CD4-positive, alpha-beta T cell treated with Interleukin-1 beta for 1 hour (primary cell): ENCODE data around the gene ABLIM1.

Experiments
- DNase-seq, 2 donors: peaks; one replicate each; pipeline ENCODE4 v3.0.0-alpha.2; 2020 to 2022

The ABLIM1 gene

DNA sequence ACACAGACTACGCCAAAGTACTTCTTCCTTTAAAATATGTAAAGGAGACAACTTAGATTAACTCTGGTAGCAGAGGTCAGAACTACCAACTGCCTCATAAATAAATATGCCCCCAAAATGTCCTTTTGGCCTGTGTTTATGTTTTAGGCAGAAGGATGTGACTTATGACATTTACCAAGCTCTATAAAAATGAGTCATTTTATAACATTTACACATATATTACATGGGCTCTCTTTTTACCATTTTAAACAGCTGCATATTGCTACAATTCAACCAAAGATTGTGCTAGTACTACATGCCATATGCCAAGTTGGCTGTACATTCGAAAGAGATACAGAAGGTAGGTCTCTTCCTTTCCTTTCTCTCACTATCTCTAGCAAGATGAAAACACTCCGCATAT is 12.4 kb downstream of the ABLIM1 start:
- no peak for DNase-seq

DNA sequence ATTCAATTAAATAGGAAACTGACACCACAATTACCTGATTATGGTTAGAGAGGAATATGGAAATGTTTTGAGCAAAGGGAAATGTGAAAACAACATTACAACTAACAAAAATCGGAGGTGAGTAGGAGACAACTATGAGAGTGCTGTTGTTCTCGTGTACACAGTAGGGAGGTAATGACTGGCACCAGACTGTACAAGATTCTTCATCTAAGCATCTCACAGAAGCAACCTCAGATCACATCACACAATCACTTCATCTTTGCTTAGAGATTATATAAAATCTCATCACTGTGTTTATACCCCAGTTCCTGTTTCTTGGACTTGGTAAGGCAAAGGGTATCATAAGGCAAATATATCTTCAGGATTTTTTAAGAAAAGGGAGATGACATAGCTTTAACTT is 14.9 kb downstream of the ABLIM1 start:
- DNase-seq = no peak

DNA sequence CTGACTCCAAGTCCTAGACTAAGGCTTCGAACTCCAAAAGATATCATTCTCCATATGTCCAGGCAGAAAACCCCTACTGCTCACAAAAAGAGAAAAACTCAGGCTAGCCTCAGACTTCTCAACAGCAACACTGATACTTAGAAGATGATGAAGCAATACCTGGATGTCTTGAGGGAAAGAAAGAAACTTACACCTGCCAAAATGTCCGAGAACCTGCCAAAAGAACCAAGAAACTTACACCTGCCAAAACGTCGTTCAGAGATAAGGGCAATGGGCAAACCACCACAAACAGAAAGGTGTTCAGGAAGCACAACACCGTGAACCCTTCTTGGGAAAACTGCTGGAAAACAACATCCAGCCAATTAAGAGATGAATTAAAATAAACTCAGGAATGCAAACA is 15.3 kb downstream of the ABLIM1 start:
- DNase-seq = no peak

DNA sequence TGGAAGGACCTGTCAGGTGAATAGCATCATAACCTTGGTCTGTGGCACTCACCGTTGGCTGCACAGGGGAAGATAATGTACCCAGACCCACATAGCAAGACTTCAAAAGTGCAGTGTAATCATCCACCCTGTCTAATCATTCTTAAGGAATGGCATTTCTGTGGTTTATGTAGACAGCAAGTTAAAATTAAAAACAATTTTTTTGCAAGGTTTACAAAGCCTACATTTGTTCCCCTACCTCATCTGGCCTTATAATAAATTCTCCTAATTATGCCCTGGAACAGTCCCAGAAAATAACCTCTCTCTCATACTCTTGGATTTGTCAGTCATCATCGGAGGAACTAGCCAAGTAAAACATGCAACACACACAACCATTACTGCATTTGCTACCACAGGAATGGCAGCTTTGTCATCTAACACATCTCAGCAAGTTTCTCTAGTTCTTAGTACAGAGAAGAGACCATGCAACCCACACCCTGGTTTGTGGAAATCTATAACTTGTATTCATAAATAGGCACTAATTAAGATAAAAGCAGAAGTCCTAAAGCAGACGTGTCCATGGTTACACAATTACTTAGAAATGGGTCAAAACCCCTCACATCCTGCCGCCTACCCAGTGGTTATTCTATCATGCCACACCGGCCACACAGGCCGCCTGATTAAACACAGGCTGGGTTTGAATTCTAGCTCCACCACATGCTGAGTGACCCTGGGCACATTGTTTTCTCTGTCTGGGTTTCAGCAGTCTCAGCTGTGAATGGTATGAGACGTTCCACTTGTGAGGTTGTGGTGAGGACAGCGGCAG is 19.1 kb downstream of the ABLIM1 start:
- DNase-seq = no peak

DNA sequence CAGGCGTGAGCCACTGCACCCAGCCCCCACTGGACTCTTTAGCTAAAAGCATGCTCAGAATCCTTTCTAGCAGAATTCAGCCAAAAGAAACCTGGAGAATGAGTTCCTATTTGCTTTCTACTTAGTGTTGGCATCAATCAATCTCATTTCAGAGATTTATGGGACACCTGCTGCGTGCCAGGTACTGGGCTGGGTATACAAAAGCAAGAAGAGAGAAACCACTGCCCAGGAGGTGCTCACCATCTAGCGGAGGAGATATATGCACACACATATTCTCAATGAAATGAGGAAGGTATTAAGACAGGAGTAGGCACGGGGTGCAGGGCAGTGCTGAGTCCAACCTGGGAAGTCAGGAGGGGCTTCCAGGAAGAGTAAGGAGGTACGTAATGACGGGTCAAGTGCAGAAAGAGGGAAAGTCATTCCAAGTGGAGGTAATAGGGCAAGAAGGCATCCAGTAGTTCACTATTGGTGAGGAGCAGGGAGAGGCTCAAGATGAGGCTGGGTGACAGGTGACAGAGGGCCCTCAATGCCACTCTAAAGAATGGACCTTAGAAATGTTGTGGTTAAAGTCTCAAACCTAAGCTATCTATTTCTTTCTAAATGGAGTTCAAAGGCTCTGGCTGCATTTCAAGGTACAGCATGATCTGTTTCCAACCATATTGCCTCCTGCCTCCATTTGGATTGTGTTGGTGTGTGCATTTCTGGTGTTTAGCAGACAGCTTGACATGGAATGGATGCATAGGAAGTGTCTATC is 22.1 kb downstream of the ABLIM1 start:
- no peak for DNase-seq

DNA sequence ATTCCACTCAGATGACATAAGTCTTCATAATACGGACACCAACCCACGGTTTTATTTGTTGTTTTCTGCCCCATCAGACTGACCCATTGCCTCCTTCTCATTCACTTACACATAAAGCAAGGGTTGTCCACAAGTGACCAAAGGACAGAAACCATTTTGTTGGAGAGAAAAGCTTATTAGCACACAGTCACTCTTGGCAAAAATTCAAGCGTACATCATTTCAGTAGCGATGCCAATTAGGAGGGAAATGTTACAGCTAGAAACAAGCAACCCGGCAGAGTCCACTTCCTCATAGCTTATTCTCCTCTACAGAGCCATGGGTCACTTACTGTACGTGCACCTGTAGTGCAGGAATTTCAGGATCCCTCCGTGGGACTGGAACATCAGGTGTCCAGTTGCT is 23.0 kb downstream of the ABLIM1 start:
- DNase-seq = no peak

DNA sequence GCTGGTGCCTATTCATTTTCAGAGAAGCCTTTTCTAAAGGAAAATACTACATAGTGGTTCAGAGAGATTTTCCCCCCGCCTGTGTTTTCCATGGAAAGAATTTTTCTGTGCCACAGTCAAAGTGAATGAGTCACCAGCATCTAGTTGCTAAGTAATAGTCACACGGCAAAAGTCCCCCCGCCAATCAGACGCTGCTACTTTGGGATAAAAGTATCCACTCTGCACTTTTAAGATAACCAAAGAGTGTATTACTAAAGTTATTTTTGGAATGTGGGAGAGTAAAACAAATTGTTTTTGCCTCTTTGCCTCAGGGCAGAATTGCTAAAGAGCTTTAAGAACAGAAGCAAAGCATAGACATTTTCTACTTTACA is 23.5 kb downstream of the ABLIM1 start:
- DNase-seq = no peak

DNA sequence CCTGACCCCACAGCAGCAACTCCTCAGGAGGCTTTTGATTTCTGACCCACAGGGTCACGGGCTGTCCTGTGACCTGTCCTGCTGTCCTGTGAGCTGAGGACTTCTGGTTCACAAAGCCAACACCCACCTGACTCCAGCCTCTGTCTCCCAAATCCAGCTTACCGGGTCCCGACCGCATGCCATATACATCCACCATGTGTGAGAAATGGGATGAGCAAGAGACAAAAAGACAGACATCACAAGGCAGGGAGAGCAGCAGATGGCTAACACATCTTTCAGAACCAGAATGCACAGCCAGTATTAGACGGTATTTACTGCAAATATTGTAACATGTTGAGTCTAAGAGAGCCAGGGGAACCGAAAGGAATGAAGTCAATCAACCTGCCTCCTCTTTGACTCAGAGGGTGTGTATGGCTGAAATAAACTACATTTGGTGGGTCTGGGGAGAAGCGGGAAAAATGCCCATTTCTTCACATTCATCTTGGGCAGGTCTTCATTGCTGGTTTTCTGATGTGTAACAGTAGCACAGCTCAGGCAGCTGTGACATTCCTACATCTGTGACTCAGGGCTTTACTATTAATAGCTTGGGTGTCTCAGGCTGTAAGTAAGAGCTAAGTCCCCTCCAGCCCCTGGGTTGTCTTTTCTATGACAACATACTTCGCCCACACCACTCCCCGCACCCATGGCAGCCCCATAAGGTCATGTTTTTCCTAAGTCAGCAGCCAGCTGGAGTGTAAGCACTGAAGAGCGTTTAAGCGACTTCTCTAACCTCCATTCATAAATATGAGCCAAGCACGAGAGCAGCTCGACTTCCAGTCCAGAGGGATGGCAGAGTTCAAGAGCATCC is 25.0 kb downstream of the ABLIM1 start:
- DNase-seq = no peak

DNA sequence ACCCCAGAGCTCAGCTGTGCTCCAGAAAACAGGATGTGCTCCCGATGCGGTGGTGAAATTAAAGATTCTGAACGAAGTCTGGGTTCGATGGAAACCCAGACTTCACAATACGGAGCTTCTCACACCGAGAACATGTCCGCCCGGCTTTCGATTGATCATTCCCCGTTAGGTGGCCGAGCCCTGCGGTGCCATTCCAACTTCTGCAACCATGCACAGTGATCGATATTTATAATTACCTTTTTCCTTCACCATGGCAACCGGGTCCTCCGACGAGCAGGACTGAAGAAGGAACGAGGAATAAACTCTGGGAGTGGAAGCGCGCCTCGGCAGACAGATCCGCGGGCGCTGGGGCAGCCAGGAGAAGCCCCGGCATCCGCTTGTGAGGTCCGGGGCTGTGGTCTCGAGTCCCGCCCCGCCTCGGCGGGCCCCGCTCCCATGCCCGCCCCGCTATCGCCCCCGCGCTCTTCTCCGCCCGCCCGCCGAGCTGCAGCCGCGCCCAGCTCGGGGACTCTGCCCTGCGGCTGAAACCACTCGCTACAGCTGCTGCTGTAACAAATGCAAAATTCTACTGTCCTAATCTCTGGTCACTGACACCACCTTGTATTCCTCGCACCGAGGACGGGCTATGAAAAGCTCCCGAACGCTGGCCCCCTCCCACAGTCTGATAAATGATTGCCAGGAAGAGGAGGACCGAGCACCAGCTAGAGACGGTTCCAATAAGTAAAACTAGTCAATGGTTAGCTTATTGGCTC is 26.2 kb downstream of the ABLIM1 start:
- DNase-seq = peak; percentile 4 to 11

DNA sequence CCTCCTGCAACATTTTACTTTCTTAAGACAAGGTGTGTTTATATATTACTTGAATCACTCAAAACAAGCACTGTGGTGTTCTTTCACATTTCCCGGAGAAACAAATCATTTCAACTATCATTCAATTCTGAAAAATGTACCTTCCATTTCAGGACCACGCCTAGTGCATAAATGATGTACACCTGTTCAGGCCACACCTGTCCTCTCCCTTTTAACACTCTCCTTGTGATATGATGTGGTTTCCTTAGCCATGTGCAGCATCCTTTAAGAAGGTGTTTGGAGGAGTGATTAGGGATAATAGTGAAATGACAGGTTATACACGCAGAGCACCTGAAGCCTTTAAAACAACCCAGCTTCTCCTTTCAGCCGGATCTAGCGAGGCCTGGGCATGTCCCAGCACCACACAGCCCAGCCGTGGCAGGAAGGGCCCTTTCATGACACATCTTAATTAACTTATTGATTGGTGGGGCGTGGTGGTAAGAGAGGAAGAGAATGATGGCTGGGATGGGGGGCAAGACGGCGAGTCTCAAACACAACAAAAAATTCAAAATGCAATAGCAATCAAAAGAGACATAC is 26.9 kb downstream of the ABLIM1 start:
- no peak for DNase-seq

DNA sequence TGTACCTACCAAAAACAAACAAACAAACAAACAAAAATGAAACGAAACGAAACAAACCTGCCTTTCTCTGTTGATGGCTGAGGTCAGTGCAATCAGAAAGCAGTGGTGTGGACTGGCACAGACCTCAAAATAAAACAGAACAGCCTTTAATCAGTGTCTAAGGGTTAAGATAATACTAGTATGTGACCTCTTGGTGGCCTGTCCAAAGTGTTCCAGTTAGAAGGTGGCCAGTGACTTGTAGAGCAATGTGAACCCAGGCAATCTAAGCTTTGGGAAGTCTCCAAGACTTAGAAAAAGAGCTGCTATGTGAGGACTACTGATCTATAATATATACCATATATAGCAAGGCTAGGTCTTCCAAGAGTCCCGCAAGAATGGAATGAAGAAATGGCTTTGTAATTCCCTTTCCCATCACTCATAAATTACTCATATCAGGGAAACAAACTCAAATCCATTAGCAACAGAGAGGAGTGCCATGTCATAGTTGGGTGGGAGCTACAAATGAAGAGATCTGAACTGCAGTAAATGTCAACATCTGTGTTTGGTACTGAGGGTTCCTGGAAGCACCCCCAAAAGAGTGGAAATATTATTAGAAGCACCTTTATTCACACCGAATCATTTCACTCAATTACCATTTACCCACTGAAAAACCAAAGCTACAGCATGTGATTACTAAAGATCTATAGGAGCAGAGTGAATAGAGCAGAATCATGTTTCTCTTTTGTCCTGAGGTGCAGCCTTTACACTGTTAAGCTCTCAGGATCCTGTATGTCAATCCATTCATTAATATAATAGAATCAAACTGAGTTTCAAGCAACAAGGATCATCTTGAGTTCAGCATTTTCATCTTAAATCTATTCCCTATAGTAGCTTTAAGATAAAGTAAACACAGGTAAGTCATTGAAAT is 28.0 kb downstream of the ABLIM1 start:
- DNase-seq = no peak

DNA sequence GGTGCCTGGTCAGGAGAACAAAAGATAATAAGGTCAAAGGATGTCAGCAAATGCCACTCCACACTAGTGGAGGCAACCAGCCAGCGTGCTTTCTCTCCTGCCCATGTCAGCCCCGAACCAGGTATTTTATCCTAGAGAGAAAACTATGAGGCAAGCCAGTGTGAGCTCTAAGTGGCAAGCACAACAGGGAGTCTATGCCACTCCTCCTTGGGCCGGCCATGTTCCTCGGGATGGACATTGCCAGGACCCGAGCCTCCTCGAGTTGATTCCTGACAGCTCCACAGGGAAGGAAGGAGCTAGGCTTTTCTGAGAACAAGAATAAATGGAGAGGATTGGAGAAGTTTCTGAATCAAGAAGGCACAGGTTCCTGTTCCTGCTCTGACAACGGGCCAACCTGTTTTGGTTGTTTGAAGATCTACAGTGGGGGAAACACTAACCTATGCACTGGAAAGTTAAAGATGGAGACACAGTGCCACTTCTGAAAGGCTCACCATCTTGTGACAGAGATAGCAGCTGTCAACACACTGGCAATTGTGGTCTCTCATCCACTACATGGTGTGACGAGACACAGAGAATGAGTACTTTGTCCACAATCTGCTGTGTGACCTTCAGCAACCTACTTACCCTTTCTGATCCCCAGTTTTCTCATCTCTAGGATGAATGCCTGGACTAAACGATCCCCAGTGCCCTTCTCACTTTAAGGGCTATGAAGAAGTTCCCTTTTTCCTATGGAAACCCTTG is 28.8 kb downstream of the ABLIM1 start:
- DNase-seq = no peak

DNA sequence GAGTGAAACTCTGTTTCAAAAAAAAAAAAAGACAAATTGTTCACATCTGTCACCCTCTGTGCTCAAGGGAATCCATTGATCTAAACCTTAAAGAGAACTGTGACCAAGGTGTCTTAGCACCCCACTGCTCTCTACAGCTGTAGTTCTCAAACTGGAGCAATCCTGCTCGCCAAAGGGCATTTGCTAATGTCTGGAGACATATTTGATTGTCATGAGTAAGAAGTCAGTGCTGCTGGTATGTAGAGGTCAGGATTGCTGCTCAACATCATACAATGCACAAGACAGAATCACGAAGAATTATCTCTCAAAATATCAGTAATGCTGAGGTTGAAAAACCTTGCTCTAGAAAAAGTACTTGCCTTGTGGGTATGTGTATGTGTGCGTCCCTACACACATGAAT is 30.0 kb downstream of the ABLIM1 start:
- DNase-seq = no peak

DNA sequence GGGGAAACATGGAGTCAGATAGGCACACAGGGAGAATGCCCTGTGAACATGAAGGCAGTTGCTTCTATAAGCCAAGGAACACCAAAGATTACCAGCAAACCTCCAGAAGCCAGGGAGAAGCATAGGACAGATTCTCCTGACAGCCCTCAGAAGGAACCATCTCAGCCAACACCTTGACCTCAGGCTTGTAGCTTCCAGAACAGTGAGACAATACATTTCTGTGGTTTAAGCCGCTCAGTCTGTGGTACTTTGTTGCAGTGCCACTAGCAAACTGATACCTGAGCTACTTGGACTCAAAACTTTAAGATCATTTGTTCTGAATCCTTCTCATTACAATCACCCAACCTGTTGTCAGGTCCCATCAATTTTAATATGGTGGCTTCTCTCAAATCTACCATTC is 31.2 kb downstream of the ABLIM1 start:
- no peak for DNase-seq

DNA sequence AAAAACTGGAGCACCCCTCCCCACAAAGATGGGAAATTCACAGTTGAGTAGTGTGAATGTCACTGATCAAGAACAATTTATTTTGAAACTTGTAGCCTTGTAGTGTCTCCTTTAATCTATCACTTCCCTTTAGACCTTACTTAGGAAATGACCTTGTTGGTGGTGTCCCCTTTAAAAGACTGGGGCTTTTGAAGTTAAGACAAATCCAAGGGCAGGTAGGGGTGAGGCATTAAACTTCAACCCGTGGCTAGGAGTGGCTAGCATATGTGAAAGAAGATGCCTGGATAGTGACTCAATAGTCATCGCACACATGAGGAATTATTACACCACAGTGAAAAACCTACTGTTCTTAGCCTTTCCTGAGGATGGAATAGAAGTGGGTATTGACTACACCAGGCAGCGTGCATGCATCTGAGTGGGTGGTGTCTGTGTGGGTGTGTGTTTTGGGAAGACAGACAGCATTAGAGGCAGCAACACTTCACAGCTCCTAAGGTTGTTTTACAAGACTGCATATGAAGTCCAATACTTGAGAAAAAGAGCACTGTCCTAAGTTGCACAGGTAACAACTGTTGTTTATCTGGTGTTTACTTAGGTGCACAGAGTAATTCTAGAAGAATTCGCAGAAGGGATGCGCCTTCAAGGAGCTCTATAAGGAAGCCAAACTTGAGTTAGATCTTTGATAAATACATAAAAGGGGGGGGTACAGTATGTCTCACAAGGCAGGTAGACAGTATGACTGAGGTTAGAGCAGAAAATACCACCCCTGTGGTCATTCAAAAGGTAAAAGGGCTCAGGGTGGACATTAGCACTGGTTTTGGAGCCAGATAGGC is 32.9 kb downstream of the ABLIM1 start:
- no peak for DNase-seq

DNA sequence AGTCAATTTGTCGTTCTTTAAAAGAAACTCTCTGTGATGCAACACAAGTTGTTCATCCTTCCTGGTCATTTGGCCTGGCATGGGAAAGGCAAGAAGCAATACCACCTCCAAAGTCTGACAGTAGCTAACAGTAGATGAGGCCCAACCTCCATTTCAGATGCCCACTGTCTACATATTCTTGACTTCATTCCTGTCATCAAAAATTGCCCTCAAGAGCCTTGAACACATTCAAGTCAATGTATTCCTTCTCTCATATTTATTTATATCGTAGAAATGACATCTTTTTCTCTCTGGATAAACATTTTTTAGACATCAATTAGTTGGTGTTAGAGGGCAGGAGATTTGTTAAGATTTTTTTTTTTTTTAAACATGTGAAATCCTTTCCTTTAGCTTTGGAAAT is 33.7 kb downstream of the ABLIM1 start:
- no peak for DNase-seq

DNA sequence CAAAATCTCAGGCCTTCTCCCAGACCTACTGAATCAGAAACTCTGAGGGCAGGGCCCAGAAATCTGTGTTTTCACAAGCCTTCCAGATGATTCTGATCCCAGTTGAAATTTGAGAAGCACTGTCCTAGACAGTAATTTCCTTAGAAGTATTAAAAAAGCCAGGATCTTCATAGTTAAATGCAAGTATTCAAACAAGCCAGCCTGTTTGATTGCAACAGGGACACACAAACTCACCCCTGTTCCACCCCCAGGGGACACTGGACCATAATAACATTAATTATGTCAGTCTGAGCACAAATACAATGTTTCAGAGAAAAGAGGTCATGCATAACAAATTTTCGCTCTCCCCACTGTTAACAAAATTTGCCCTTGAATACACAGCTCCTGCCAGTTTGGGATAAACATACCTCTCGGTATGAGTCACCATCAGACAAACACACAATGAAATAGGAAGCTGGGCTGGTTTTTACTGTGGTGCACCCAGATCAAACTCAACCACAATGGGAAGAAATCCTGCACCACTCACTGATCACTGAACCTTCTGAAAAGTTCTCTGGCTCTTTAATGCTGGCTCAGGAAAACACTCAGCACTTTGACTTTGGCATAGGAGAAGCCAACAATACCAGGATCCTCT is 34.3 kb downstream of the ABLIM1 start:
- no peak for DNase-seq

DNA sequence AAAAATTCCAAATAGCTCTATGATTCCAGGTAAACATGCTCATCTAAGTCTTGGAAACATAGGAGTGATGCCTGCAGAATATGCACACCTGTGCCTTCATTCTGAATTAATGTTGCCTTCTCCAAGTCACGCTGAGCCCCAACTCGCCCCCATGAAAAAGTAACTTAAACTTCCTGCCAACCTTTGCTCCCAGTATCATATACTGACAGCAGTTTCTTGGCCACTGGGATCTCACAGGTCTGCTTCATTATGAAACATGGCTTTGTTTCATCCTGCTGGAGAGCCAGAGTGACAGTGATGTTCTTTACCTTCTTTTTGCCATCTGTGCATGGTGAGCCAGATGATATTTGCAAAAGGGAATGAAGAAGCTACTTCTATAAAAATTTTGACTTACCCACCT is 34.9 kb downstream of the ABLIM1 start:
- no peak for DNase-seq

DNA sequence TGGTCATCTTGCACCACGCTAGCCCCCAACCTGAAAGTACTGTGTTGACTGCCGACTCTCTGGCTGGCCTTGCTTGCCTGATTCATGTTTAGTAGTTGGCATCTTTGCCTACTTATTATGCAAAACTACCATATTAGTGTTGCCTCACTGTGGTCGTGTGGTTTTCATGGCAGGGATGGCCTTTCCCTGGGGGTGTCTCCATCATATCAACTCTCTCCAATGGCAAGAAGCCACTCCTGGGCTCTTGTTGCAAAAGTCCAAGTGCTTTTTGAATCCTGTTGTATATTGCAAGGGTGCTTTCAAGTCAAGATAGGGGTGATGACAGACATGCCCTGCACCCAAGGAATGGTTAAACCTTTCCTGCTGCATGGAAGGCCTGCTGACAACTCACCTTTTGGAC is 39.4 kb downstream of the ABLIM1 start:
- DNase-seq = no peak
